ENCODE results near the gene MRPL23.
"Not testable (repeated sequence)": the region's sequence is repeated elsewhere in the genome, so short reads cannot be mapped to it uniquely, and the experiment has no call there.

The MRPL23 gene

GRCh38 chr11:1934335-1935155 lies 12.6 kb upstream of the MRPL23 start:
- no peak for DNase-seq

DNA sequence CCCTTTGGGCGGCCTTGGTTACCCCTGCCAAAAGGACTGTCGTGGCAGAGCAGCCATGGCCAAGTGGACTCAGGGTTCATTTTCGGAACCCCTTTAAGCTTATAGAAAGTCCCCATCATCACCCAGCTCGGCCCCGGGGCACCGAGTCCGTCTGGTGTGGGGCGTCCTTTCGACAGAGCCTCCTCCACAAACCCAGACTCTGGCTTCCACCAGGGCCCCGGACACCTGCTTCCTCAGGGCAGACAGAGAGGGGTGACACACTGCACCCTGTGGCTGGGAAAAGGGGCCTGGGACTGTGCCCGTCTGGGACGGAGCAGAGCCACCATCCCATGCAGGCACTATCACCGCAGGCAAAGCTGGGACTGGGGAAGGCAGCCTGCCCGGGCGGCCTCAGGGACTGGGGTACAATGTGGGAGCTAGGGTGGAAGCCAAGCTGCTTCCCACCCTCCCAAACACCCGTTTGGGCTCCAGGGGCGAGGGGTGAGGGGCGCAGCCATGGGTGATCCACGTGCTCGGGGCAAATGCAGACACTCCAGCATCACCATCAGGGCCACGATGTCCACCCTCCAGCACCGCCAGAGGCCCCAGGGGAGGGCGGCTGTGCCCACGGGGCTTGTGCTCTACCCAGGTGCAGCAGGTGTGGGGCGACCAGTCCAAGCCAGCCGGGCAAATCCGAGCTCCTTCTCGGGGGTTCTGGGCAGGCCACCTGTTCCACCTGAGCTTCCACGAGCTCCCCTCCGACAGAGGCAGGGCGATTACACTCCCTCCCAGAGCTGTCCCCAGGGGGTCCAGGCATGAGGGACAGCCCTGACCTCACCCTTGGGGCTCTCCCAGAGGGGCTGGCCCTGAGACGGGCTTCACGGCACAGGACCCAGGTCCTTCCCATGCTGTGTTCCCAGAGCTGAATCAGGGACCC lies 11.7 kb upstream of the MRPL23 start:
- no peak for DNase-seq

- no peak for DNase-seq
These were observed 10.9 kb upstream of the MRPL23 start for GRCh38 chr11:1936072-1936780.

DNA sequence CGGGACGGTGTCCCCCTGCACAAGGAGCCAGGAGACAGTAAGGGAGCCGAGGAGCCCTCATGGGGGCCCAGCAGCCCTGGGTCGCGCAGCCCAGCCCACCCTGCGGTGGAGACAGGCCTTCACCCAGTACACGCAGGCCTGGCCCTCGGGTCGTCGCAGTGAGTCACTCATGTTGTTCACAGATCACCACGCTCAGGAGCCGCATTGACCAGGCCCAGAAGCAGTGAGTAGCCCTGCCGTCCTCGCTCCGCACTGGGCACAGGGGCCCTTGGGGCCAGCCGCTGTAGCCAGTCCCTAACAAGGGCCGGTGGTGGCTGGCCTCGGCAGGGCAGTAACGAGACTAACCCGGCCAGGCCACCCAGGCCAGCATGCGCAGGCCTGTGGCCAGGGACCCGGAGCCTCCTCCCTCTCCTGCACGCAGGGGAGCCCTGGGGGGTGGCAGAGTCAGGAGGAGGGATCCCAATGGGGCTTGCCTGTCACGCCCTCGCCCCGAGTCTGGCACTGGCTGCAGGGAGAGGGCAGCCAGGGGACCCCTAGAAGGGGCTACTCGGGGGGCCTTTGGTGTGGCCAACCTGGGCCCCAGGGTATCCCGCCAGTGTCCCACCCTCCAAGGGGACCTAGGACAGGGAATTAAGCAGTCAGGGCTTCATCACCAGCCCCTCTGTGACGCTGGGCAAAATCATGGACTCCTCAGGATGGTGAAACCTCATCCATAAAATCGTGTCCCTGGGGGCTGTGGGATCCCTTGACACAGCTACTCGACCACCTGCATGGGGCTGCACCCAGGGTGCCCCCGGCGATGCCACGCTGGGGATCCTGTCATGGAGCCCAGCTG lies 10.1 kb upstream of the MRPL23 start:
- no peak for DNase-seq

DNA sequence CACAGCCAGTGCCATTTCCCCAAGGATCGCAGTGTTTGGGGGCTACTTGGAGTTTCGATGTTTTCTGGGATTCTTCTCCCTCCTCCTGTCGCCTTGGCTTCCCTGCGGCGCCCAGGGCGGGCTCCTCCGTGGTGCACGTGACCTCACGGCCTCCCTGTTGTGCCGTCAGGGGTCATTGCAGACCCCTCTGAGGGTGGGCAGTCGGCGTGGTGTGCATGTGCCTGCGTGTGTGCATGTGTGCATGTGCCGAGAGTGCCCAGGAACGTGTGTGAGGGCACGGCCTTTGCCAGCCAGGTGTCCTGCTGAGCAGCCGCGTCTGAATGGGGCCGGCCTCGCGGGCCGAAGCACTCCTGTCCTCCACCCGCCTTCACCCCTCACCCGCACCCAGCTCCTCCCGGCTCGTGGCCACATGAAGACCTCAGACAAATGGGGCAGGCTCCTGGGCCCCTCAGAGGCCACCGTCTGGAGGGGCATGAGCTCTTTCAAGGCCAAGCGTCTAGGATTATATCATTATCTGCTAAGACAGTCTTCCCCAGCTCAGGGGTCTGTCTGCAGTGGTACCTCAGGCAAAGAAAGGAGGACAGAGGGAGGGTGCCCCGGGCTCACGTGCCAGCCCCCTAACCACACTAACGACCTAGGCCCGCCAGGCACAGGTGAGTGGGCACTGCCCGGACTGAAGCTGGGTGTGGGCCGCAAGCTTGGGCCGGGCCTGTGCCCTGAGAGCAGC lies 9.4 kb upstream of the MRPL23 start:
- no peak for DNase-seq

DNA sequence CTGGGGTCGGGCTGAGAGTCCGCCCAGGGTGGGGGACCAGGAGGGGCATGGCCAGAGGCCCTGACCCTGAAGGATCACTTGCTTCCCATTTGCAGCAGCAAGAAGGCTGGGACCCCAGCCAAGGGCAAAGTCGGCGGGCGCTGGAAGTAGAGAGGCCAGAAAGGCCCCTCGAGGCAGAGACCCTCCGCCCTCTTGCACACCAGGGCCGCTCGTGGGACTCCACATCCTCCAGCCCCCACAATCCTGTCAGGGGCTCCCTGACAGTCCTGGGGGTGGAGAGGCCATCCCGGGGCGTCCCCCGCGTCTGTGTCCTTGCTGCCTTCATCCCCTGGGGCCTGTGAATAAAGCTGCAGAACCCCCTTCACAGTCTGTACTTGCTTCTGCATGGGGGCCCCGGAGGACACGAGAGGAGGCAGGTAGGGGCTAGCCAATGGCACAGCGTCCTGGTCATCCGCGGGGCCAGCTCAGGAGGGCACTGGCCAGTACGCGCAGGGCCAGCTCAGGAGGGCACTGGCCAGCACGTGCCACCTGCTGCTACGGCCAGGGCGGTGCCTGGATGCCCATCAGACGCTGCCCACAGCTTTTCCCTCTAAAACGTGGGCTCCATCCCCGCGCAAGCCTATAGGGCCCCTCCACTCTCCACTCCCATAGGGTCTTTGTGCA lies 8.7 kb upstream of the MRPL23 start:
- DNase-seq: no peak

- peak; percentile 62 for DNase-seq
These were observed 8.0 kb upstream of the MRPL23 start for GRCh38 chr11:1939006-1939625.

DNA sequence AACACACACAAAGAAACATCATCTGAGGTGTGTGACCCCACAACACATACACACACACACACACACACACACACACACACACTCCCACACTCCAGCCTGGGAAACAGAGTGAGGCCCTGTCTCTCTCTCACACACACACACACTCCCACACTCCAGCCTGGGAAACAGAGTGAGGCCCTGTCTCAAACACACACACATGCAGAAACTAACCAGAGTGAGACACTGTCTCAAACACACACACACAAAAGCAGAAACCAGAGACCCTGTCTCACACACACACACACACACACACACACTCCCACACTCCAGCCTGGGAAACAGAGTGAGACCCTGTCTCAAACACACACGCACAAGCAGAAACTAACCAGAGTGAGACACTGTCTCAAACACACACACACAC lies 7.3 kb upstream of the MRPL23 start:
- DNase-seq: not testable (repeated sequence)

DNA sequence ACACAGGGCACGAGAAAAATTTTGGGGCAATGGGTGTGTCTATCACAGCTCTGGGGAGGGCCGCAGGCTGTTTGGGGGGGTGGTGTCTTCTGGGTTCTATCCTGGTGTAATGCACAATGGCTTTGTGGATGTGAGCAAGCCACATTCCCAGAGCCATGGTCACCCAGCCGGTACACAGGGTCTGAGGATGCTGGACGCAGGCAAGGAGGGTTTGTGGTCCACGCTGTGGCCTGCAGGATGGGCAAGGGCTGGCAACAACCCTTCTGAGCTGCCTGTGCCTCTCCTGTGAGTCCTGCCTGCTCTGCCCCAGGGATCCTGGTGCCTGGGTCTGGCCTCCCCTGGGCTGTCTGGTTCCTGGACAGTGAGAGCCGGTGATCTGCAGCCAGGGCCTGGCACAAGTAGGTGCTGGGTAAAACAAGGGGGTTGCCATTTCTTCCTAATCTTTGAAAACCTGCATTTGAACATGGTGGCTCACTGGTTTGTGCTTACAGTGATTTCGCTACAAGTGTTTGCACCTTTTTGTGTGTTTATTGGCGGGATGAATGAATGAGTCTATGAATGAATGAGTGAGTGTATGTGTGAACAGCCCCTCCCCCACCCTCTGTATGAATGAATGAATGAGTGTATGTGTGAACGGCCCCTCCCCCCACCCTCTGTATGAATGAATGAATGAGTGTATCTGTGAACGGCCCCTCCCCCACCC lies 4.4 kb upstream of the MRPL23 start:
- DNase-seq: no peak

DNA sequence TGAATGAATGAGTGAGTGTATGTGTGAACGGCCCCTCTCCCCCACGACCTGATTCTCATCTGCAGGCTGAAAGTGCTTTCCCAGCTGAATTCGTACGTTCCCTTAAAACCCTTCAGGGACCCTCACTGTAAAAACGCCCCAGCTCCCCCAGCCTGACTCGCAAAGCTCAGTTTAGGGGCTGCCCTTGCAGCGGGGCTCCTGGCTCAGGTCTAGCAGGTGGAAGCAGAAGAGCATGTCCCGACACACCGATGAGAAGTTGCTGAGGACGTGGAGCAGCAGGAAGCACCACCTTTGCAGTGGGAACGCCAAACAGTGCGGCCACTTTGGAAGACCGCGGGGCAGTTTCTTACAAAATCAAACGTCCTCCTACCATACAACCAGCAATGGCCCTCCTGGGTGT lies 3.6 kb upstream of the MRPL23 start:
- DNase-seq: no peak

- peak; percentile 70 for DNase-seq
These were observed 3.2 kb upstream of the MRPL23 start for GRCh38 chr11:1943977-1944376.

DNA sequence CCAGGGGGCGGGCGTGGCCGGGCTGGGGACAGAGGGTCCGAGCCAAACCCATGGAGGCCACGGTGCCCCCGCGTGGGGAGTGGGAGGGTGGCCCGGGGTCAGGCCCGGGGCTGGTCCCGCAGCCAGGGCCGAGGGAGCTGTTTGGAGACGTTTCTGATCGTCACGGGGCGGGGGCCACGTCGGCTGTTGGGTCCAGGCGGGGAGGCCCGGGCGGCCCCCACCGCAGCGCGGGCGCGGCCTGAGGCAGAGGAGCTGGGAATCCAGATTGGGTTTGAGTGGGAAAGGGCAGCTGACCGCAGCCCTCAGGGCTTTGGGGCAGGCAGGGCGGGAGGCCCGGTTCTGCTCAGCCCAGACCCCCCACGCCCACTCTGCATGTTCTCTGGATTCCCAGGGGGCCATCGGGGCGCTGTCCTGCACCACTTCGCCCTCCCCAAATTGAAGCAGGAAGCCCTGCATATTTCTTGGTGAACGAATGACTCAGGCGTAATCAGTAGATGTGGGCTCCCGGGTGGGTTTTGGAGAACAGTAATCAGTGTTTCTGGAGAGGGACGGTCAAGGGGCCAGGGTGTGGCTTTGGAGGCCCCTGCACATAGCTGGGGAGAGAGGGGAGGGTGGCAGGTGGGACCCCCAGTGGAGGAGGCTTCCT lies 583 bp downstream of the MRPL23 start:
- DNase-seq: no peak

DNA sequence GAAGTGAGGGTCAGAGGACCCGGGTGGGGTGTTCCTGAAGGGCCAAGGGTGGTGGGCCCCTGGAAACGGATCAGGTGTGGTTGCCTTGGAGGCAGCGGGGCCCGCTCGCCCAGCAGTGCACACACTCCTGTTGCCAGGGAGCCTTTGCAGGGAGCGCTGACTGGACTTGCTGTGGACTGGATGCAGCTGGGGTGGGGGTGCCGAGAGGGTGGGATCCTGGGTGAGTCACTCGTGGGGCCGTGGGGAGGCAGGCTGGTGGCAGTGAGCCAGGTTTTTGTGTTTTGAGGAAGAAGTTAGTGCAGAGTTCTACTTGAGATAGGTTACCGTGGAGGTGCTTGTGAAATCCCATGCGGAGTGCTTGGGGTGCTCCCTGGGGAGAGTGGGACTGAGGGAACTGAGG lies 1.3 kb downstream of the MRPL23 start:
- no peak for DNase-seq

DNA sequence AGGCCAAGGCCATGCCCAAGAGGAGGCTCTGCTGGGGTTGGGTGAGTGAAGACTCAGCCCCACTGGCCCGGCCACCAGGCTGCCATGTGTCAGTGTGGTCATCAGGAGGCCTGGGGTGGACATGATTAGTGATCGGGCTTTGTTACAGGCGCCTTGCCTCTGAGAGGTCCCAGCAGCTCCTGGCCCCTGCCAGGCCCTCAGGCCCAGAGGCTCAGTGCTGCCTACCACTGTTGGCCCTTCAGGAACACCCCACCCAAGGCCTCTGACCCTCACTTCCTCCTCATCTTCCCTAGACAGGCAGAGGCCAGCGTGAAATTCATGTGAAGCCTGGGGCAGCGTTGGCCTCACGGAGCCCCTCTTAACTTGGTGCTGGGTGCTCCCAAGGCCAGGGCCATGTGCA lies 2.2 kb downstream of the MRPL23 start:
- no peak for DNase-seq

GRCh38 chr11:1949922-1950321 lies 2.8 kb downstream of the MRPL23 start:
- DNase-seq: no peak

- DNase-seq: no peak
These were observed 5.8 kb downstream of the MRPL23 start for GRCh38 chr11:1952806-1953482.

- no peak for DNase-seq
These were observed 6.5 kb downstream of the MRPL23 start for GRCh38 chr11:1953489-1954266.

- no peak for DNase-seq
These were observed 11.2 kb downstream of the MRPL23 start for GRCh38 chr11:1958367-1958766.

Data from fibroblast of upper back skin (primary cell).